Fibroblast of skin of abdomen (primary cell): Measurements from ENCODE around the gene ALDH1A1.
A peak's percentile ranks its signal among the peaks of the same experiment; 100 is the strongest.

Experiments used
- DNase-seq: peaks from one replicate; pipeline ENCODE4 v3.0.0-alpha.2; 2013

ALDH1A1 gene

DNA sequence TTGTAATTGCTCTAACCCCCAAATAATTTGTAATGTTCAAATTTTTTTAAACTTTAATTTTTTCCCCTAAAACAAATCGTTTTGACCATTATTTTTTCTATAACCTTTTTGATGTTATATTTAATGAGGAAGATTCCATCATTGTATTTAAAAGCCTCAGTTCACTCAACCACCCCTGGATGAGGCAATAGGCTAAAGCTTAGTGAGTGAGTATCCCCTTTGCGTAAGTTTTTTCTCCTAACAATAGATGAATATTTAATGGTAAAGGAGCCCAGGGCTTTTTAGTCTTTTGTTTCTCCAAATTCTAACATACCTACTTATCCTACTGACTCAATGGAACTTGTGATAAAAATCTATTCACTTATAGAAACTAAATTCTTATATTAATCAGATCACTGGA is 38.1 kb downstream of the ALDH1A1 start:
- DNase-seq, result no peak

DNA sequence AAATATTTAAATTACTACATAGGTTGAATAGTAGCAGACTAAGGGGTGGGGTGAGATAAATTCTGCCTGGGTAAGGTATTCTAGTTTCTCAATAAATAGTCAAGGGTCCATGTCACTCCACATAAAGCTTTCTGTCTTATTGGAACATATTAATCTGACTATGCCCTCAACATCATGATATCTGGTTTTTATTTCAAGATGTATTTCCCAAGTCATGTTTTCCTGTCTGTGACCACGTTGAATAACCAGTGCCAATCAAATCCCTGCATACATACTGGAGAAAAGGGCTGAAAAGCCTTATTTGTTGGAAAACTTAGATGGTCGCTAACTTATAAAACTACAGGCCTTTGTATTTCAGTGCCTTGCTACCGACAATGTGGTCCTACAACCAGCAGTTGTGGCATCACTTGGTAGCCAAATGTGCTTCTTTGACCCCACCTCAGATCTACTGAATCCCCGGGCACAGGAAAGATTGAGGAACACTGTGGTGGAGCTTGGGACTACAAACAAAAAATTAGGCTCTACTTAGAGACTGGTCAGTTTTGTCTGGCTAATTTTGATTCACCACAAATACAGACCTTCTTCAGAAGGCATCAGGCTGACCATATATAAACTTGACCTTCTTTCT is 39.4 kb downstream of the ALDH1A1 start:
- DNase-seq, result no peak

DNA sequence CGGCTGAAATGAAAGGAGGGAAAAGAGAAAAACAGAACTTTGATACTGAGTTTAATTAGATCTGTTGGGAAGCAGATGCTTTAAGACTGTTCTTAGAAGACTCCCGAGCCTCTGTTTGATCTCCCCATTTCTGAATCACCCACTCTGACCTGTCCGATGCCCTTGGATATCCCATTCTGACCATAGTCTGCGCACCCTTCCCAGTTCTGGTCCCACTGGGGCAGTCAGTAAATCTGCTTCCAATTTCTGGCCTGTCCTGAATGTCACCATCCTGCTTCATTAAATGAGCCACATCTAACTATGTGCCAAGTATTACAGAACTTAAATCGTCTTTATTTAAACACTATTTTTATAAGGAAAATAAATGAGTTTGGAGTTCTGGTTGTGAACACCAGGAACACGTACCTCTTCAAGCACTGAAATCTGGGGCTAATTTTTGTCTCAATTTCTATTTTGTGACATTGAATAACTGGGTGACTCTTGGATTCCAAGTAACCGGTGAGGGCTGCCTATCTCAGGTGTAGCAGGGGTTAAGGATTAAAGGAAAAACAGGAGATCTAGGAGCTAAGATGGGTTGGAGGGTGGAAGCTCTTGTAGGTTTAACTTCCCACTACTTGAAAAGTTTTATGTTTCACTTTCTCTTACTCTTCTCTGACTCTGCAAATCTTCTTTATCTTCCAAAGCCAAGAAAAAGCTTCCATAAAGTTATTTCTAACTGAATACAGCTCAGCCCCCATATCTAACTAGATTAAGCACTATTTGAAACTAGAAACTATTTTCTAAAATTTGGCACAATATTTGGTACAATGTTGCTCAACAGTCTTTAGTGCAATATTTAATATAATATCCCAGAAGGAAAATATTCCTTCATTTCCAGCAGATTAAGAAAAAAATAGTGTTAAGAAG is 40.1 kb downstream of the ALDH1A1 start:
- no peak for DNase-seq

DNA sequence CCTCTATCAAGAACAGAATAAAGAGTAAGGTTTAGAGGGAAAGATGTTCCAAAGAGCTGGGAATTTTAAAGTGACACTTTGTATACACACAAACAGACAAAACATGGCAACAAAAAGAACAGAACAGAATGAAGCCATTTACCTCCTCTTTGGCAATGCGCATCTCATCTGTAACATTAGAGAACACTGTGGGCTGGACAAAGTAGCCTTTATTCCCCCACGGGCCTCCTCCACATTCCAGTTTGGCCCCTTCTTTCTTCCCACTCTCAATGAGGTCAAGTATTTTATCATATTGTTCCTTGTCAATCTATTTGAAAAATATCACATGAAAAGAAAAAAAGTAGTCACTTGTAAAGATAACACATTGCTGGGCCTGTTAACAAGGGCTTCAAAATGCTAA is 41.0 kb downstream of the ALDH1A1 start:
- DNase-seq, result no peak

DNA sequence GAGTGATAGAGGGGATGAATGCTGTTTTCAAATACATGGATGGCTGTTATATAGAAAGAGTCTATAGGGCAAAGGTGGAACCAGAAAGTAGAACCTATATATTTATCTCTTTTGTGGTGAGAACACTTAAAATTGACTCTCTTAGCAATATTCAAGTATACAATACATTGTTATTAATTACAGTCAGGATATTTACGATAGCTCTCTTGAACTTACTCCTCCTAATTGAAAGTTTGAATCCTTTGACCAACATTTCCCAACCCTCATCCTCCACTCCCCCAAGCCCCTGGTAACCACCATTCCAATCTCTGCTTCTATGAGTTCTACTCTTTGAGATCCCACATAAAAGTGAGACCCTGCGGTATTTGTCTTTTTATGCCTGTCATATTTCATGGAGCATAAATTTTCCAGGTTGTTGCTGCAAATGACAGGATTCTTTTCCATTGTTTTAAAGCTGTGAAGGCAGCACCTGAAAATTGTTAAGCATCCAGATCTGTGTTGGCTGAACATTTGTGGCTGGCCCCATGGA is 41.5 kb downstream of the ALDH1A1 start:
- no peak for DNase-seq

DNA sequence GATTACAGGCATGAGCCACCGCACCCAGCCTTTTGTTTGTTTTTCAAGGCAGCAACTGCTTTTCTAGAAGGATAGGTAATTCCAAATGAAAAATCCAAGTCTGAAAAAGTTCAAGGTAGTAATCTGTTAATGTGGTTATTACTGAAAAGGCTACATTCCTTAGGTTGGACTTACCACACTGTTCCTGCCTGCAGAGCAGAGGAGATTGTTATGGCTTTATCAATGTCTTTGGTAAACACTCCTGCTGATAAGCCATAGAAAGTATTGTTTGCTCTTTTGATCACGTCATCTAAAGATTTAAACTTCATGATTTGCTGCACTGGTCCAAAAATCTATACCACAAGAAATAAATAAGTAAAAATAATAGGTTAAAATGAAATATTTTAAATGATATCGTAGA is 43.4 kb downstream of the ALDH1A1 start:
- no peak for DNase-seq

DNA sequence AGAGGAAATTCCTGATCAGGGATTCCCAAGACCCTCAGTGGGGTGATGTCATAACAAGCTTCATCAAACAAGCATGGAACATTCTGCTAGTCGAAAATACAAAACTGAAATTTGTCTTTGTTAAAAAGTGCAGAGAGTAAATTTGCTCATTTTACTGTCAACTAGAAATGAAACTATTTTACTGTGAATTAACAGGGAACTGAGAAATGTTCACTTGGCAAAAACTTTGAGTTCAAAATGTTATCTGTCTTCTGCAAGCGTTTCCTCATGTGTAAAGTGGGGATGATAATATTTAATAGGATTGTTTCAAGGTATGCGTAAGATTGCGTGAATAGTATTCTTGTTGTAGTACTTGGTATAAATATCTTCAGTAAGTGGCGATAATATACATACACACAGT is 45.4 kb downstream of the ALDH1A1 start:
- DNase-seq, result no peak

DNA sequence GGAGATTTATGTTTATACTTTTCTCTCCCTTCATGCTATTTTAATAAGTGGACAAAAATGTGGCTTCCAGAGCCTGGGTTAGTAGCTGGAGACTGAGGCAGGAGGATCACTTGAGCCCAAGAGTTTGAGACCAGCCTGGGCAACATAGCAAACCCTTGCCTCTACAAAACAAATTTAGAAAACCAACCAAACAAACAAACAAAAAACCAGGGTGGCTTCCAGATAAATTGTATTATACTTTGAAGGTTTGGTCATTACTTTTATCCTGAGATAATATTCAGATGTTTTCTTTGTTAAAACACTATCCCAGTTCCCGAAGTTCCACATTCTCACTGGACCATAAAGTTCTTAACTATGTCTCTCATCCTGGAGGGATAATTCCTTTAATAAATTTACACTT is 46.0 kb downstream of the ALDH1A1 start:
- no peak for DNase-seq

DNA sequence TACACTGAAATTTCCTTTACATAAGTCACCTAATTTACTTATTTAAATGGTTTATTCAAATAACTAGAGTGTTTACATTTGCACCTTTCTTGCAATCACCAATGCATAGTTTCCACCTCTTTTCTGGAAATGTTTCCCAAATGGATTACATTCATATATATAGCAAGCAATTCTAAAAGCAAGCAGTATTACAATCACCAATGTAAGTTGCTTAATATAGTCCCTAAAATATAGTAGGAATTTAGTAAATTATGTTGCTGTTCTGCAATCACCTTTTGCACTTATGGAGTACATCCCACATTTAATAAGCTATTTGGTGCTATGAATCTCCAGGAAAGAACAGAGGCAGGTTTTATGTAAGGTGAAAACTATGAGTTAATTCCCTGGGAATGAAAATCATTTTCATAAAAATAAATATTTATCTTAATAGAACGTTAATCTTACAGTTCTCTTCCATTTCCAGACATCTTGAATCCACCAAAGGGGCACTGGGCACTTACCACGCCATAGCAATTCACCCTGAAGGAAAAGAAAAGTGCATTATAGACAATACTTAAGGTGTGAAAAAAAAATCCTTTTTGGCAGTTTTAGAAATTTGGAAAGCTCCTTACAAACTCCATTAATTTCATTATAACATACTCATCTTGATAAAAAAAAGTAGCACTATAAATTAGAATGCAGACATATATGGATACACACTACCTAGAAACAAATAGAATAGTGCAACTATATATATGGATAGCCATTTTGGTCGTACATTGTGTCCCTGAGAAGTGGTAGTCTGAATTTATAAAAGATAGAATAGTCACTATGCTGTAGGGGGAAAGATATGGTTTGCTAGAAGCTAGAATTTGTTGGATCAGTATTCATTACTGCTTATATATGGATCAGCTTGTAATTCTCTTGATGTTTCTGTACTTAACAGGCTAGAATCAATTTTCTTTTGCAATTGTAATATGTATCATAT is 47.1 kb downstream of the ALDH1A1 start:
- no peak for DNase-seq

DNA sequence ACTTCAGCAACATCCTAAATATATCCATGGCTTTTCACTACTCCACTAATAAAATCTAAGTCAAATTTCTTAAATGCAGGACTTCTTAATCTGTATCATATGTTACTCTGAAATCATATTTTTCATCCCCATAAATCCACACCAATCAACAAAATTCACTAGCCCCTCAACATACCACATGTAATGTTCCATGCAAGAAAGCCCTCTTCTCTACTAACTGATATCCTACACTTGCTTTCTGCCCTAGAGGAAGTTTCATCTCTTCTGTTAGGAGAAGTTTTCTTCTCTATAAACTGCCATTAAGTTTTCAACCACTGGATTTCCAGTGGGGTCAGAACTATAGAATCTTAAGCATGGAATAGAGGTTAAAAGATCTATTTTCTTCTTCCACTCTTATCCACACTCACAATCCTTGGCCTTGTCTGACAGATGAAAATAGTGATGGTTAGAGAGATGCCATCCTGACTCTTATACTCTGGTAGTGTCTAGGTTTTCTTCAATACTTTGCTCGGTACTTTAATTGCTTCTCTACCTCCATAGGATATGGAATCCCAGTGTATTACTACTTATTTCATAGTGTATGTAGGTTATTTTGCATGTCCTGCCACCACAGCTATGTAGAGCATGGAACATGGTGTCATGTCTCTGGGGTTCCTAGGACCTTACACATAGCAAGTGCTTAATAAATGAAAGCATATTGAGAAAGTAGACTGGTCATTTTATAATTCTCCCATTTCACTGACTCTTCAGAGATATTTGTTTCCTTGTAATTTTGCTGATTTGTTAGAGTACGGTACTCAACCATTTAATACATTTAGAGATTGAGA is 48.4 kb downstream of the ALDH1A1 start:
- no peak for DNase-seq

DNA sequence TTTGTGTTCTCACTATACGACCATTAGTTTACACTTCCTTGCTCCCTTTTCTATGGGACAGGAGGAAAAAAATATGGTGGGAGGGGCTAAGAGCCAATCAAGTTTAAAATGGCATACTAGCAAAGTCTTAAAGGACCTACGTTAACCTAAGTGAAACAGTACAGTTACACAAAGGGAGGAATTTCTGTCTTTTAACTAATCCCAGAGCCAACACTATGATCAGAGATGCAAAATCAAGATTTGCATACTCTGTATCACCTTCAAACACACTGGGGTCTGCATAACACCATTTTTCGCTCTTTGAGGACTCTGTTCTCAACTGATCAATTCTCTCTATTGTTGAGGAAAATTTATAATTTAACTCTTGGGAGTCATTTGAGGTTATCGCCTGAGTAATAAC is 49.8 kb downstream of the ALDH1A1 start:
- DNase-seq, result no peak

DNA sequence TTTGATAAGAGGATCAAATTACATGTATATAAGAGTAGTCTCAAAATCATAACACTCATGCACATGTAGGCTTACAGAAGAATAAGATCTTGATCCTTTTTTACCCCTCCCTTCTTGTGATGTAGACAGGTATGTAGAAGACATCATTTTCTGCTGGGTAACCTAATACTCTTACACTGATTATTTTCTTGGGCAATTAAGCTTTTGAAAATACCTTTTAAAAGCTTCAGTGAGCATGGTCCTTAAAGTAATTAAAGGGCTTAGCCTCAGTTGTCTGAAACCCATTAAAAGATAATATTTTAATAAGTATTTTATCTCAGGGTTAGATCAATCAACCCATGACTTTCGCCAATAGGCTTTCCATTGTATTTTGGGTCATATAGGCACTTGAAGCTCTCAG is 50.6 kb downstream of the ALDH1A1 start:
- DNase-seq, result no peak

DNA sequence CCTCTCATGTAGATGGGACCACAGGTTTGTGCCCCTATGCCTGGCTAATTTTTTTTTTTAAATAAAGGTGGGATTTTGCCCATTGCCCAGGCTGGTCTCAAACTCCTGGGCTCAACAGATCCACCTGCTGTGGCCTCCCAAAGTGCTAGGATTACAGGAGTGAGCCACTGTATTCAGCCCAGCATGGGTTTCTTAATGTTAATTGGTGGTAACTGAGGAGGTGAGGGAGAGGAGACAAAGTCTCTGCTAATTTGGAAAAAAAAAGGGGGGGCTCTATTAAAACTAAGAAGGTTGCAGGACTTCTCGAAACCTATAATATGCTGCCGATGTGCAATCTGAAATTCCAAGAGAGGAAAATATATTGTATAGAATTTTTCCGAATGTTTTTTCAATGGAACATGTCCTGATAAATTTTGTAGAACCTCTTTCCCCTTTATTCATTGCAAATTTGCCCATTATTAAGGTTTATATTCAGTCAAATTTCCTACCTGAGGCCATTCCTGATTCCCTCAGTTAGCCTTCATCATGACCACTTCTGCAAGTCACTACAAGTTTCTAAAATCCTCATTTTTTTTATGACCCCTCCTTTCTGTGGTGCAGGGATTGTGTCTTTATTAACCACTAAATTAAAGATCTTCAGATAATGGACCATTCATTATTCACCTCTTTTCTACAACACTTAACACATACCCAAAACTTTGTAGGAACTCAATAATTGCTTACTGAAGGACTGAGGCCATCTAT is 52.9 kb downstream of the ALDH1A1 start:
- no peak for DNase-seq

DNA sequence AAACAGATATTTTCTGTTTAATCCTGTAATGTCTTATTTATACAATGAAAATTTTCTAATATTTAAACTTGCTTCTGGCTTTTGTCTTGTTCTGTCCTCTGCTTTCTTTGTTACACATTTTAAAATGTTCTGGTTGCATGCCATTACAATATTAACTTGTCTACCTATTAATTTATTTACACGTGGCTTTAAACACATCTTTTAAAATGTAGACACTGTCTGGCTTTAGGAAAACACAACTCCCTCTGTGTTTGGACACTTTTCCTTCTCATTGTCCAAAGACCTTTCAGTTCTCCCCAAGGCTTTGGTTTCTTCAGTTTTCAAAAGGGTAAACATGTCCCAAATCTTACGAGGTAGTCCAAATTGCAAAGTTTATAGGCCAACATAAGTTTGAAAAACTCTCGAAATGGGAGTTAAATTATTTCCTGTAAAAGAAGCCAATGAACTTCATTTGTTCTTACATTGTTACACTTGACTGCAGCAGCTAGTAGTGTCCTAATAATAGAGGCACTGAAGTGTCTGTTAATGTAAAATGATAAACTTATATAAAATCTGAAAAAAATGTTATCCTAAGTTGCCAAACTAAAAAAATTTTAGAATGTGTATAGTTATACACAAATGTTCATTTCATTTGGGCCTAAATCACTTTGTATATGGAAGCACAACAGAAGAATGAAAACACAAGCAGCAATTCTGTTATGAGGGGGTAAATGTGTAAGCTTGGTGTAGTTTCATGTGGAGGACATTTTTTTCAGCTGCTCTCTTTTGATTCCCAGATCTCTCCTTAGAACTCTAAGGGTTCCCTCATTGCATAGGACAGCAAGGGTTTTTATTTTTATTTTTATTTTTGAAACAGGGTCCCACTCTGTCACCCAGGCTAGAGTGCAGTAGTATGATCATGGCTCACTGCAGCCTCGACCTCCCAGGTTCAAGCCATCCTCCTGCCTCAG is 53.8 kb downstream of the ALDH1A1 start:
- no peak for DNase-seq

DNA sequence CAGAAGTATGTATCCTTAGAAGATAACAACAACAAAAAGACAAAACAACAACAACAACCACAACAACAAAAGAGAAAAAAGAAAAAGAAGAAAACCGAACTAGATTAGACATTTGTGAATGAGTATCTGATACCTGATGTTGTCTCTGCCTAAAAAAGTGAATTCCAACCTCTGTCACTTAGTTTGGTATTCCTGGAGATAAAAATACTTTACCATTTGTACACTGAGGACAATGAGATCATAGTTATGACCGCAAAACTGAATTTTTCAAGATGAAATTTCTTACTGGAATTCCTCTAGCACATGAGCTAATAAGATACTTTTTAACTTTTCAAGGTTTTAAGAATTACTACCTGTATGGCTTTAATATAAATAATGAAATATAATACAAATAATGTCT is 54.5 kb downstream of the ALDH1A1 start:
- DNase-seq, result no peak

DNA sequence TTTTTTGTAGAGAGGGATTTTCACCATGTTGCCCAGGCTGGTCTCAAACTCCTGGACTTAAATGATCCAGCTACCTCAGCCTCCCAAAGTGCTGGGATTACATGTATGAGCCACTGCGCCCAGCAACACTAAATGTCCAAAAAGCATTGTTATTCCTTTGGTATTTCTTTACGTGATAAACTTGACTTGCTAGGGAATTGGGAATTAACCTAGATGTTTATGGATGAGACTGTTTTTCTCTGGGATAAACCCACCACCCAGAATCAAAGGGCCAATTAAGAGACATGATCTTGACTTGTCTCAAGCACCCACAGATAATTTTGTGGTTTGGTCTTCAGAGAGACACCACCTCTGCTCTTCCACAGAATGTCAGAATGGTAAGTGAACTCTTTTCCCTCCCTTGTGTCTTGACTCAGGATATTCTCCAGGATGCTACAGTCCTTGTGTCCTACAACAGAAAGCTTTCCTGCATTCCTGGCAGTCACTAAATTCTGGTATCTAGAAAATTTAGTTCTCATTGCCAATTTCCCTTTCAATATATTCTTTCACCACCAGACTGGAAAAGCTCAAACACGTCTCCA is 55.7 kb downstream of the ALDH1A1 start:
- no peak for DNase-seq

DNA sequence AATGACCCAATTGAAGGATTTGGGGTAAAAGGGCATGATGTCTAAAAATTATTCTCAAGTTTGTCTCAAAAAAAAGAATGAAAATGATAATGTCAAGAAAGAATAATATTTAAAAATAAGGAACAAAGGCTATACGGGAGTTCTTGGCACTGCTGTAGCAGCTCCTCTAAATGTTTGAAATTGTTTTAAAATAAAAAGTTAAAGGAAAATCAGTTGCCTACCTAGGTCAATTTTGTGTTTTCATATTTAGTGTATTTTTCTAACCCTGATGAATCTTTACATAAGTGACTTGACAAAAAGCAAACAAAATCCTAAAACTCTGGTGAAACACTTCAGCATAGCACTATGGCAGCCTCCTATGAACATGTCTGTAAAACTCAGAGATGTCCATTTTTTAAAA is 56.4 kb downstream of the ALDH1A1 start:
- no peak for DNase-seq

DNA sequence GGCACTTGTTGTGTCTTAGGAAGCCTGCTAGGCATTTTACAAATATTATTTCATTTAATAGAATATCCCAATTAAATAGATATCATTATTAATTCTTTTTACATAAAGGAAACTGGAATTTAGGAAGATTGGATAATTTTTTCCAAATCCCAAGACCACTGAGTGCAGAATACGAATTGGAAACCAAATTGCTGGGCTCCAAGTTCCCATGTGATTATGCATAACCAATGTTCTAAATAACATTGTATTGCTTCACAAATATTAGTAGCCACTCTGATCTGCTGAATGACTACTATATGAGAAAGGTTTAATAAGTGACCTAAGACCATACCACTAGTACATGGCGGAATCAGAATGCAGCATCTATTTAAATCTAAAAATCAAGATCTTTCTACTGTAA is 57.7 kb downstream of the ALDH1A1 start:
- no peak for DNase-seq

DNA sequence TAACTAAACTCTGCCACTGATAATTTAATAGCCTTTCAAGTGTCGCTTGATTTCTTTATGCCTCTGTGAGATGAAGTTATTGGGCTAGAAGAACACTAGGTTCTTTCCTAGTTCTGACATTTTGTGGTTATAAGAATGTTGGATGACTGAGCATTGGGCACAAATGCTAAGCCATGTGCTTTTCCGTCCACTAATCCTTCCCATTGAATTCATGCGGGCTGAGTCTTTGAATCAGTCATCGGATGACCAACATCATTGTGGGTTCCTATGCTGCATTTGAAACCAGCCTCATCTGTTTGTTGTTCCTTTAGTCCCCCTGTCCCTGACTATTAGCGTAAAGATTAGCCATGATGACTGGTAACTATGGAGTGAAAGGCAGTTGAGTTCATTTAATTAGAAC is 58.5 kb downstream of the ALDH1A1 start:
- DNase-seq, result peak; percentile 79

DNA sequence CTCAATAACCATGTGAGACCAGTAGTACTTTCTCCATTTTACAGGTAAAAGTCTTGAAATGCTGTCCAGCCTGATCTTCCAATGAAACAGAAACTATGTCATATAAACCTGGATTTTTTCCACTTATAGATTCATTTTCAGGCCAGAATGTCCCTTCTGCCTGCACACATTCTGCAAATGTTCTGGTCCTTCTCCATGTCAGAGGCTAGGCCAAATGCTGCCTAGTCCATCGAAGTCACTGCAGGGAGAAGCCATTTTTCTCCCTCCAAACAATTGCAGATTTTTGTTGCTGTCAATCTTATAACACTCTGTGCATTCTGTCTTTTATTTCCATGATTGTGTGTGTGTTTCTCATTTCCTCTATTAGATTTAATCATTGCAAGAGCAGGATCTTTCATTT is 59.4 kb downstream of the ALDH1A1 start:
- DNase-seq, result no peak
